Measurements from ENCODE around the gene PRKN. TPM values are rescaled to one million over a fixed set of nuclear protein-coding genes. Genes with fewer than 3 reads are reported as not detected.

Gene PRKN
- total RNA-seq, 1 donor from 2014 or later = 2.8 TPM

- peak; percentile 14 for DNase-seq (ENCODE audit: low spot score)
- no peaks in the 10 kb centered on the region for H3K36me3 ChIP-seq
- no peak for TF ChIP-seq EZH2phosphoT487 (IDR thresholded peaks at IDR 0.05)
- no peak for TF ChIP-seq CTCF (IDR thresholded peaks at IDR 0.05)
- TF ChIP-seq EZH2 (IDR thresholded peaks at IDR 0.05) = no peak
These were observed 763.8 kb downstream of the PRKN start for GRCh38 chr6:161963634-161964234.

GRCh38 chr6:161963181-161963580 lies 764.4 kb downstream of the PRKN start:
- no peaks in the 10 kb centered on the region for H3K9me3 ChIP-seq (ENCODE audit: low read depth)
- no peak overlapping the region for H3K4me3 ChIP-seq
- DNase-seq (ENCODE audit: low spot score) = no peak
- H3K4me2 ChIP-seq = peak overlapping the region; percentile 40
- no peaks in the 10 kb centered on the region for H4K20me1 ChIP-seq (ENCODE audit: low read depth)
- no peaks in the 10 kb centered on the region for H3K27me3 ChIP-seq
- no peaks in the 10 kb centered on the region for H3K27me3 Mint-ChIP-seq (ENCODE audit: insufficient read depth, low read depth)
- no peaks in the 10 kb centered on the region for H3F3A ChIP-seq (ENCODE audit: low read depth)
- H3K4me3 Mint-ChIP-seq = no peak overlapping the region
- no peak overlapping the region for H3K9ac ChIP-seq
- H3K36me3 ChIP-seq = no peaks in the 10 kb centered on the region
- peaks cover 29% of the 10 kb centered on the region for H3K4me1 ChIP-seq
- no peak overlapping the region for H3K27ac ChIP-seq
- TF ChIP-seq EZH2 (IDR thresholded peaks at IDR 0.05) (no peak), CTCF (IDR thresholded peaks at IDR 0.05) (no peak), EZH2phosphoT487 (IDR thresholded peaks at IDR 0.05) (no peak)
- peaks cover 31% of the 10 kb centered on the region for H3K4me1 Mint-ChIP-seq
- no peaks in the 10 kb centered on the region for H3K79me2 ChIP-seq (ENCODE audit: low read depth)
- H3K27ac Mint-ChIP-seq = no peak overlapping the region
- no peaks in the 10 kb centered on the region for H3K36me3 Mint-ChIP-seq
- no peak overlapping the region for H2AFZ ChIP-seq (replicated peaks)
- no peaks in the 10 kb centered on the region for H3K9me3 Mint-ChIP-seq

More at GRCh38 chr6:161963634-161964234, 763.8 kb downstream of the PRKN start:
- Histone ChIP-seq H3K27ac (no peak overlapping the region), H4K20me1 (ENCODE audit: low read depth) (no peaks in the 10 kb centered on the region), H3F3A (ENCODE audit: low read depth) (no peaks in the 10 kb centered on the region), H3K4me1 (peaks cover 29% of the 10 kb centered on the region), H3K4me3 (no peak overlapping the region), H2AFZ (replicated peaks) (peak overlapping the region; percentile 59), H3K27me3 (no peaks in the 10 kb centered on the region), H3K9ac (no peak overlapping the region), H3K79me2 (ENCODE audit: low read depth) (no peaks in the 10 kb centered on the region), H3K4me2 (peak overlapping the region; percentile 40), H3K9me3 (ENCODE audit: low read depth) (no peaks in the 10 kb centered on the region)
- no peaks in the 10 kb centered on the region for H3K27me3 Mint-ChIP-seq (ENCODE audit: insufficient read depth, low read depth)
- no peaks in the 10 kb centered on the region for H3K9me3 Mint-ChIP-seq
- peaks cover 31% of the 10 kb centered on the region for H3K4me1 Mint-ChIP-seq
- no peak overlapping the region for H3K4me3 Mint-ChIP-seq
- H3K27ac Mint-ChIP-seq = no peak overlapping the region
- H3K36me3 Mint-ChIP-seq = no peaks in the 10 kb centered on the region

- Histone ChIP-seq H3K4me1 (peaks cover 29% of the 10 kb centered on the region), H3K36me3 (no peaks in the 10 kb centered on the region), H3K79me2 (ENCODE audit: low read depth) (no peaks in the 10 kb centered on the region), H3K9me3 (ENCODE audit: low read depth) (no peaks in the 10 kb centered on the region), H3F3A (ENCODE audit: low read depth) (no peaks in the 10 kb centered on the region), H3K4me2 (no peak overlapping the region), H3K4me3 (no peak overlapping the region), H3K9ac (no peak overlapping the region), H2AFZ (replicated peaks) (no peak overlapping the region), H3K27ac (no peak overlapping the region), H3K27me3 (no peaks in the 10 kb centered on the region), H4K20me1 (ENCODE audit: low read depth) (no peaks in the 10 kb centered on the region)
- Mint-ChIP-seq H3K27me3 (ENCODE audit: insufficient read depth, low read depth) (no peaks in the 10 kb centered on the region), H3K4me3 (no peak overlapping the region), H3K4me1 (peaks cover 31% of the 10 kb centered on the region), H3K27ac (no peak overlapping the region), H3K36me3 (peaks cover 2% of the 10 kb centered on the region), H3K9me3 (no peaks in the 10 kb centered on the region)
- no peak for DNase-seq (ENCODE audit: low spot score)
- TF ChIP-seq CTCF (IDR thresholded peaks at IDR 0.05) (no peak), EZH2 (IDR thresholded peaks at IDR 0.05) (no peak), EZH2phosphoT487 (IDR thresholded peaks at IDR 0.05) (no peak)
These were observed 765.8 kb downstream of the PRKN start for GRCh38 chr6:161961796-161962195.

Data from neural progenitor cell (in vitro differentiated cells).